Upper lobe of left lung (tissue), 6 donors: ENCODE measurements around the gene SPRR4. TPM values are rescaled to one million over a fixed set of nuclear protein-coding genes. Genes with fewer than 3 reads are reported as not detected.

Experiments used
- ATAC-seq, 2 donors: fragments of 200-7000 bp; cut with Tn5 transposase; one replicate each; pipeline ENCODE4 v1.9.1; 2022; ENCODE audit warnings: mild to moderate bottlenecking in 2 of 2, moderate library complexity in 2 of 2; ENCODE audit not compliant: low FRiP score in 2 of 2
- DNase-seq, 2 donors: peaks; one replicate each; pipeline ENCODE4 v3.0.0-alpha.2; 2019 to 2020
- H3K27ac ChIP-seq, 4 donors: fragments of 200-600 bp; sonication (generic); one replicate each; pipeline ENCODE4 v1.5.1; 2016 to 2019
- H3K27me3 ChIP-seq, 4 donors: fragments of 200-600 bp; sonication (generic); one replicate each; pipeline ENCODE4 v1.5.1; 2017 to 2019
- H3K36me3 ChIP-seq, 4 donors: fragments of 200-600 bp; sonication (generic); one replicate each; pipeline ENCODE4 v1.5.1; 2016 to 2019
- H3K4me1 ChIP-seq, 4 donors: fragments of 200-600 bp; sonication (generic); one replicate each; pipeline ENCODE4 v1.5.1; 2018 to 2019
- H3K4me3 ChIP-seq, 4 donors: fragments of 200-600 bp; sonication (generic); one replicate each; pipeline ENCODE4 v1.5.1; 2017 to 2019; ENCODE audit warnings: mild to moderate bottlenecking in 2 of 4, moderate library complexity in 1 of 4
- H3K9me3 ChIP-seq, 4 donors: fragments of 200-600 bp; sonication (generic); one replicate each; pipeline ENCODE4 v1.5.1; 2018 to 2019
- CTCF ChIP-seq, 6 experiments: fragments of 450-650 bp in 4 of 6; fragments of 200-600 bp in 2 of 6; sonication (generic) in 2 of 6; IDR thresholded peaks; one replicate each; pipeline ENCODE4 v1.5.1; 2016 to 2019; ENCODE audit warnings: antibody characterized with exemption in 6 of 6
- EP300 ChIP-seq, 4 donors: sonication (generic); formaldehyde crosslinking; IDR thresholded peaks; one replicate each; pipeline ENCODE4 v1.5.1; 2017; ENCODE audit warnings: antibody characterized with exemption in 4 of 4, control low read depth in 2 of 4
- POLR2A ChIP-seq, 4 donors: fragments of 450-650 bp; IDR thresholded peaks; one replicate each; pipeline ENCODE4 v1.5.1; 2016 to 2017; ENCODE audit warnings: antibody characterized with exemption in 4 of 4, mild to moderate bottlenecking in 2 of 4
- POLR2AphosphoS5 ChIP-seq, 2 donors: sonication (generic); formaldehyde crosslinking; IDR thresholded peaks; one replicate each; pipeline ENCODE4 v1.5.1; 2017; ENCODE audit warnings: antibody characterized with exemption in 2 of 2
- WGBS, 2 donors: methylation state at CpG; one replicate each; pipeline ENCODE4 v1.1.5; 2017 to 2018; 5-methylcytosine and 5-hydroxymethylcytosine counted together
- total RNA-seq, 6 donors: library from RNA; depleted of rRNA in 4 of 6; stranded (reverse); fragments of >200 nt in 4 of 6; gene quantifications; one replicate each; pipeline versions ENCODE4 v1.1.0 to v1.2.1, GENCODE V29; 2016 to 2021
- donor health status: DM: no; HTN: no; CAD: no; lungs with moderate emphysema.
- donor health status: DM: no; HTN: yes; CAD: no; lungs with severe emphysema.

SPRR4 gene
- total RNA-seq, 6 donors from 2014 or later = not detected

- 73 to 83% methylated on average over 3 to 4 of the region's 4 CpGs for WGBS, 2 donors
- no peaks in the 10 kb centered on the region for H3K27me3 ChIP-seq
- H3K9me3 ChIP-seq = no peaks in the 10 kb centered on the region
- H3K4me1 ChIP-seq = no peaks in the 10 kb centered on the region
- no peak within 1 kb of the TSS for H3K27ac ChIP-seq
- DNase-seq (no peak), ATAC-seq (no peak)
- no peaks in the 10 kb centered on the region for H3K36me3 ChIP-seq
- no peak for TF ChIP-seq EP300 (IDR thresholded peaks at IDR 0.05)
- no peak for TF ChIP-seq POLR2A (IDR thresholded peaks at IDR 0.05)
- no peak for TF ChIP-seq CTCF (IDR thresholded peaks at IDR 0.05)
- no peak for TF ChIP-seq POLR2AphosphoS5 (IDR thresholded peaks at IDR 0.05)
- H3K4me3 ChIP-seq = no peak within 1 kb of the TSS
These were observed 23.7 kb upstream of the SPRR4 start, which contains the start of gene SPRR5 for GRCh38 chr1:152946651-152947256. Gene SPRR5 (plus strand): TSS chr1:152947206. CDS start chr1:152948555, 1,349 bp downstream.

GRCh38 chr1:152951711-152952110 lies 18.7 kb upstream of the SPRR4 start:
- Histone ChIP-seq H3K27ac (no peak overlapping the region), H3K36me3 (no peaks in the 10 kb centered on the region), H3K27me3 (no peaks in the 10 kb centered on the region), H3K9me3 (no peaks in the 10 kb centered on the region), H3K4me3 (no peak overlapping the region), H3K4me1 (no peaks in the 10 kb centered on the region)
- ATAC-seq (no peak), DNase-seq (no peak)
- 72 to 87% methylated on average over 5 of the region's 5 CpGs for whole genome bisulfite sequencing, 2 donors
- TF ChIP-seq POLR2A (IDR thresholded peaks at IDR 0.05) (no peak), CTCF (IDR thresholded peaks at IDR 0.05) (no peak), POLR2AphosphoS5 (IDR thresholded peaks at IDR 0.05) (no peak), EP300 (IDR thresholded peaks at IDR 0.05) (no peak)

- Histone ChIP-seq H3K9me3 (no peaks in the 10 kb centered on the region), H3K27ac (no peak overlapping the region), H3K36me3 (no peaks in the 10 kb centered on the region), H3K27me3 (no peaks in the 10 kb centered on the region), H3K4me3 (no peak overlapping the region), H3K4me1 (no peaks in the 10 kb centered on the region)
- no peak for TF ChIP-seq EP300 (IDR thresholded peaks at IDR 0.05)
- no peak for TF ChIP-seq POLR2A (IDR thresholded peaks at IDR 0.05)
- TF ChIP-seq CTCF (IDR thresholded peaks at IDR 0.05) = no peak
- TF ChIP-seq POLR2AphosphoS5 (IDR thresholded peaks at IDR 0.05) = no peak
- ATAC-seq = no peak
- no peak for DNase-seq
- WGBS, 2 donors = 75 to 84% methylated on average over 3 to 7 of the region's 7 CpGs
These were observed 16.7 kb upstream of the SPRR4 start for GRCh38 chr1:152953761-152954160.

GRCh38 chr1:152954436-152954835 lies 16.0 kb upstream of the SPRR4 start:
- WGBS, 2 donors = 87 to 88% methylated on average over 6 of the region's 6 CpGs

More at GRCh38 chr1:152954436-152954835, 16.0 kb upstream of the SPRR4 start:
- TF ChIP-seq CTCF (IDR thresholded peaks at IDR 0.05) (no peak), POLR2AphosphoS5 (IDR thresholded peaks at IDR 0.05) (no peak), POLR2A (IDR thresholded peaks at IDR 0.05) (no peak)
- H3K4me3 ChIP-seq = no peak overlapping the region
- no peak for ATAC-seq
- no peaks in the 10 kb centered on the region for H3K36me3 ChIP-seq
- no peaks in the 10 kb centered on the region for H3K27me3 ChIP-seq
- H3K27ac ChIP-seq = no peak overlapping the region
- no peaks in the 10 kb centered on the region for H3K4me1 ChIP-seq
- no peak for DNase-seq
- no peaks in the 10 kb centered on the region for H3K9me3 ChIP-seq
